Sigmoid colon (tissue), 4 donors: ENCODE measurements around the gene CFAP100.

Experiments
- CTCF ChIP-seq, 4 experiments: fragments of 450-650 bp in 3 of 4; fragments of 200-600 bp in 1 of 4; IDR thresholded peaks; one replicate each; pipeline ENCODE4 v1.5.1; 2016 to 2019; ENCODE audit warnings: antibody characterized with exemption in 4 of 4, mild to moderate bottlenecking in 3 of 4, moderate library complexity in 2 of 4
- EP300 ChIP-seq, 4 donors: sonication (generic); formaldehyde crosslinking; IDR thresholded peaks; one replicate each; pipeline ENCODE4 v1.6.1; 2017; ENCODE audit warnings: antibody characterized with exemption in 4 of 4
- POLR2A ChIP-seq, 2 donors: fragments of 450-650 bp; IDR thresholded peaks; one replicate each; pipeline ENCODE4 v1.6.1; 2016; ENCODE audit warnings: antibody characterized with exemption in 2 of 2, mild to moderate bottlenecking in 2 of 2, moderate library complexity in 2 of 2
- POLR2AphosphoS5 ChIP-seq, 4 donors: sonication (generic); formaldehyde crosslinking; IDR thresholded peaks; one replicate each; pipeline ENCODE4 v1.6.1; 2017; ENCODE audit warnings: antibody characterized with exemption in 4 of 4

DNA sequence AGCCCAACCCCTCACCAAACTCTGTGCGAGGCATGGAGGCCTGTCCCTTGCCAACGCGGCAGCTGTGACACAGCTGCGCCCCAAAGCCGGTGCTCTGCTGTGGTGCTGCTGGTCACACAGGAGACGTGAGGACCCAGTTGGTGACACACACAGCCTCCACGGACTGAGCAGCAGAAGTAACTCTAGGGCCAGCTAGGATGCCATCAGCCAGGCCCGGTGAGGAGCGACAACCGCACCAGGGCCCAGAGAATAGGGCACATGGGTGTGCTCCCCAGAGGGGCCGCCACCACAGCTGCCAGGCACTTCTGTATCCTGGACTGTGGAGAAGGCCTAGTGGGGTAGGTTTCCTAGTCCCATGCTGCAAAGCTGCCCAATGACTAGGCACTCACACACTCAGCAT lies 70.3 kb downstream of the CFAP100 start:
- no peak for TF ChIP-seq EP300 (IDR thresholded peaks at IDR 0.05)
- TF ChIP-seq CTCF (IDR thresholded peaks at IDR 0.05) = no peak
- TF ChIP-seq POLR2AphosphoS5 (IDR thresholded peaks at IDR 0.05) = no peak
- TF ChIP-seq POLR2A (IDR thresholded peaks at IDR 0.05) = no peak
